Measurements from ENCODE around the gene SLC6A8.
"Not testable (repeated sequence)": the region's sequence is repeated elsewhere in the genome, so short reads cannot be mapped to it uniquely, and the experiment has no call there.

Gene SLC6A8

GRCh38 chrX:153739754-153740486 lies 52.2 kb downstream of the SLC6A8 start:
- no peak overlapping the region for H3K4me3 ChIP-seq (ENCODE audit: low read length, poor library complexity, severe bottlenecking)

GRCh38 chrX:153740631-153741222 lies 53.0 kb downstream of the SLC6A8 start:
- Histone ChIP-seq H3K4me3 (ENCODE audit: low read length, poor library complexity, severe bottlenecking) (no peak overlapping the region), H3K27me3 (ENCODE audit: insufficient read depth, low read length, poor library complexity, severe bottlenecking) (no peaks in the 10 kb centered on the region), H3F3A (ENCODE audit: low read depth) (no peaks in the 10 kb centered on the region), H3K9ac (ENCODE audit: low read depth, low read length, poor library complexity, severe bottlenecking) (no peak overlapping the region), H3K36me3 (ENCODE audit: insufficient read depth, low read length) (no peaks in the 10 kb centered on the region), H2AFZ (ENCODE audit: low read length) (no peak overlapping the region), H3K79me2 (ENCODE audit: insufficient read depth, low read length) (no peaks in the 10 kb centered on the region), H3K4me2 (ENCODE audit: low read depth, low read length, poor library complexity, severe bottlenecking) (no peak overlapping the region), H4K20me1 (ENCODE audit: insufficient read depth, low read length, poor library complexity, severe bottlenecking) (no peaks in the 10 kb centered on the region), H3K4me1 (ENCODE audit: insufficient read depth, low read length, poor library complexity, severe bottlenecking) (peaks cover 5% of the 10 kb centered on the region), H3K9me2 (replicated peaks; ENCODE audit: low read depth, low read length) (no peaks in the 10 kb centered on the region), H3K9me3 (ENCODE audit: insufficient read depth, low read depth, low read length) (no peaks in the 10 kb centered on the region)
- TF ChIP-seq EZH2phosphoT487 (IDR thresholded peaks at IDR 0.05; ENCODE audit: borderline replicate concordance) (no peak), CTCF (conservative IDR thresholded peaks at IDR 0.05; ENCODE audit: low read length) (no peak)

More at GRCh38 chrX:153739754-153740486, 52.2 kb downstream of the SLC6A8 start:
- no peaks in the 10 kb centered on the region for H3K9me3 ChIP-seq (ENCODE audit: insufficient read depth, low read depth, low read length)
- H3K9ac ChIP-seq (ENCODE audit: low read depth, low read length, poor library complexity, severe bottlenecking) = no peak overlapping the region
- H3K9me2 ChIP-seq (replicated peaks; ENCODE audit: low read depth, low read length) = no peaks in the 10 kb centered on the region
- no peaks in the 10 kb centered on the region for H3K27me3 ChIP-seq (ENCODE audit: insufficient read depth, low read length, poor library complexity, severe bottlenecking)
- no peak overlapping the region for H3K4me2 ChIP-seq (ENCODE audit: low read depth, low read length, poor library complexity, severe bottlenecking)
- peaks cover 9% of the 10 kb centered on the region for H3K4me1 ChIP-seq (ENCODE audit: insufficient read depth, low read length, poor library complexity, severe bottlenecking)
- H2AFZ ChIP-seq (ENCODE audit: low read length) = no peak overlapping the region
- no peaks in the 10 kb centered on the region for H3F3A ChIP-seq (ENCODE audit: low read depth)
- H4K20me1 ChIP-seq (ENCODE audit: insufficient read depth, low read length, poor library complexity, severe bottlenecking) = no peaks in the 10 kb centered on the region
- TF ChIP-seq CTCF (conservative IDR thresholded peaks at IDR 0.05; ENCODE audit: low read length) = no peak
- no peak for TF ChIP-seq EZH2phosphoT487 (IDR thresholded peaks at IDR 0.05; ENCODE audit: borderline replicate concordance)
- no peaks in the 10 kb centered on the region for H3K79me2 ChIP-seq (ENCODE audit: insufficient read depth, low read length)
- no peaks in the 10 kb centered on the region for H3K36me3 ChIP-seq (ENCODE audit: insufficient read depth, low read length)

GRCh38 chrX:153741446-153741845 lies 53.7 kb downstream of the SLC6A8 start:
- Histone ChIP-seq H3K27me3 (ENCODE audit: insufficient read depth, low read length, poor library complexity, severe bottlenecking) (no peaks in the 10 kb centered on the region), H3K79me2 (ENCODE audit: insufficient read depth, low read length) (no peaks in the 10 kb centered on the region), H3K4me2 (ENCODE audit: low read depth, low read length, poor library complexity, severe bottlenecking) (no peak overlapping the region), H2AFZ (ENCODE audit: low read length) (no peak overlapping the region), H3K9ac (ENCODE audit: low read depth, low read length, poor library complexity, severe bottlenecking) (no peak overlapping the region), H3K9me2 (replicated peaks; ENCODE audit: low read depth, low read length) (no peaks in the 10 kb centered on the region), H3K4me3 (ENCODE audit: low read length, poor library complexity, severe bottlenecking) (no peak overlapping the region), H3K9me3 (ENCODE audit: insufficient read depth, low read depth, low read length) (no peaks in the 10 kb centered on the region), H3F3A (ENCODE audit: low read depth) (no peaks in the 10 kb centered on the region), H4K20me1 (ENCODE audit: insufficient read depth, low read length, poor library complexity, severe bottlenecking) (no peaks in the 10 kb centered on the region), H3K4me1 (ENCODE audit: insufficient read depth, low read length, poor library complexity, severe bottlenecking) (peaks cover 5% of the 10 kb centered on the region), H3K36me3 (ENCODE audit: insufficient read depth, low read length) (no peaks in the 10 kb centered on the region)
- TF ChIP-seq CTCF (conservative IDR thresholded peaks at IDR 0.05; ENCODE audit: low read length) = no peak
- no peak for TF ChIP-seq EZH2phosphoT487 (IDR thresholded peaks at IDR 0.05; ENCODE audit: borderline replicate concordance)

- not testable (repeated sequence) for H4K20me1 ChIP-seq (ENCODE audit: insufficient read depth, low read length, poor library complexity, severe bottlenecking); H3K9me3 ChIP-seq (ENCODE audit: insufficient read depth, low read depth, low read length); H3K79me2 ChIP-seq (ENCODE audit: insufficient read depth, low read length); H3K36me3 ChIP-seq (ENCODE audit: insufficient read depth, low read length); H2AFZ ChIP-seq (ENCODE audit: low read length); H3K9ac ChIP-seq (ENCODE audit: low read depth, low read length, poor library complexity, severe bottlenecking); H3K9me2 ChIP-seq (replicated peaks; ENCODE audit: low read depth, low read length); H3K4me1 ChIP-seq (ENCODE audit: insufficient read depth, low read length, poor library complexity, severe bottlenecking); H3K27me3 ChIP-seq (ENCODE audit: insufficient read depth, low read length, poor library complexity, severe bottlenecking); H3F3A ChIP-seq (ENCODE audit: low read depth); H3K4me2 ChIP-seq (ENCODE audit: low read depth, low read length, poor library complexity, severe bottlenecking); H3K4me3 ChIP-seq (ENCODE audit: low read length, poor library complexity, severe bottlenecking)
Measured at GRCh38 chrX:153742111-153742510, 54.4 kb downstream of the SLC6A8 start.

GRCh38 chrX:153742796-153743467 lies 55.2 kb downstream of the SLC6A8 start:
- H3K27me3 ChIP-seq (ENCODE audit: insufficient read depth, low read length, poor library complexity, severe bottlenecking); H3K4me3 ChIP-seq (ENCODE audit: low read length, poor library complexity, severe bottlenecking); H4K20me1 ChIP-seq (ENCODE audit: insufficient read depth, low read length, poor library complexity, severe bottlenecking); H2AFZ ChIP-seq (ENCODE audit: low read length); H3K4me1 ChIP-seq (ENCODE audit: insufficient read depth, low read length, poor library complexity, severe bottlenecking); H3K36me3 ChIP-seq (ENCODE audit: insufficient read depth, low read length); H3F3A ChIP-seq (ENCODE audit: low read depth); H3K9me2 ChIP-seq (replicated peaks; ENCODE audit: low read depth, low read length); H3K79me2 ChIP-seq (ENCODE audit: insufficient read depth, low read length); H3K9ac ChIP-seq (ENCODE audit: low read depth, low read length, poor library complexity, severe bottlenecking); H3K9me3 ChIP-seq (ENCODE audit: insufficient read depth, low read depth, low read length); H3K4me2 ChIP-seq (ENCODE audit: low read depth, low read length, poor library complexity, severe bottlenecking): not testable (repeated sequence)

All from Loucy (cell line).